GM19438 (cell line): ENCODE data around the gene NXNL2.

Source experiments
- ATAC-seq: cut with Tn5 transposase; IDR thresholded peaks from one replicate; pipeline ENCODE4 v1.9.1; 2021; ENCODE audit warnings: low read depth; ENCODE audit not compliant: unreplicated experiment

NXNL2 gene

DNA sequence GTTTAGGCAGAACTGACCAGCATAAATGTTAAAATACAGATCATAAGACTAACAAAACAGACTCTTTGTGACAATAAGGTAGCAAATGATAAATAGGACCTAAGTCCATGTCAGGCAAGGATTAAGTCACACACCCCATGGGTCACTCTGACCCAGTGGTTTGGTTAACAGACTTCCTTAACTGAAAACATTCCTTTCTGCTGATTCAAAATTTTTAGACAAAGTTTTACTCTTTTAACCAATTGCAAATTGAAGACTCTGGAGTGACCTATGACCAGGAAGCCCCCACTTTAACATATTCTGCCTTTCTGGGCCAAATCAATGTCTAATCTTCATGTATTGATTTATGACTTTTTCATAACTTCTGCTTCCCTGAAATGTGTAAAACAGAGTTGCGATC is 4.9 kb upstream of the NXNL2 start:
- ATAC-seq, result no peak

DNA sequence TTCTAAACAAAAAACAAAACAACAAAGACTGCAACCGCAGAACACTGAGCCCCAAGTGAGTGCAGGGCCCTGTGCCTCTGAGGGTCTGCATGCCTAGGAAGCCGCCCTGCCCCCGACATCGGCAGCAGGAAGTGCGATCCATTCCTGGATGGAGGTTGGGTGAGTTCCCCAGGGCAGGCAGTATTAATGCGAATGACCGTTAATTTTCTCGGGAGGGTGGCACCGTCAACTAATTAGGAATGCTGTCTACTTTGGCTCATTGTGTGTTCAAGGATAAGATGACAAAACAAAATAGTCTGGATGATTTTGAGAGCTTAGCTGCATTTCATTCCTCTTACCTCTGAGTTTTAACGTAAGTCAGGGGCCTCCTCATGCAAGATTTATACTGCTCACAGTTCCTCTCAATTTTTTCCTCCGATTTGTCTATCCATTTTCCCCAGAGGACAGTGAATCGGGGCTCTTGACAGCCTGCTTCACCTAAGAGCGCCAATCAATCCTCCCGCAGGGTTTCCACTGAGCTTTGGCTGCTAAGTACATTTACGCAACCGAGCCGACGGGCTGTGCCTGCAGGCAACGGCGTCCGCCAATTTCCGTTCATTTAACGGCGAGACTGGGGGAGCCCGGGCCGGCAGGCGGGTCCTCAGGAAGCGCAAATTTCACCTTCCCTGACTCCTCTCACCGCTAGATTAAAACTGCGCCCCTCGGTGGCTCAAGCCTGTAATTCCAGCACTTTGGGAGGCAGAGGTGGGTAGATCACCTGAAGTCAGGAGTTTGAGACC is 2.9 kb upstream of the NXNL2 start:
- ATAC-seq, result no peak

- no peak for ATAC-seq
Measured at GRCh38 chr9:88533951-88534455, 975 bp upstream of the NXNL2 start.

GRCh38 chr9:88535226-88536022 is 446 bp downstream of the NXNL2 start:
- no peak for ATAC-seq

DNA sequence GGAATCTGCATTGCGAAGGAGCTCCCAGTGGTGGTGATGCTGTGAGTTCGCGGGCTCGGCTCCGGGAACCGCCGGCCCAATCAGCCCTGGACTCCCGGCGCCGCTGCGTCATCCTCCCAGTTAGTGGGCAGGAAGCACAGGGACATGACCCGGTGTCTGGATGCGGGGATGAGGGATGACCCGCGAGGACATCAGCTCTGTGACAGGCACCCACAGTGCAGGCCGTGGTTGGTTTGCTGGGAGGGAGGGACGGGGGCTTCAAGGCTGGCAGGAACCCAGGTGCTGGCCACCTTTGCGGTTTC is 996 bp downstream of the NXNL2 start:
- no peak for ATAC-seq

- ATAC-seq, result no peak
Measured at GRCh38 chr9:88536951-88537760, 2.2 kb downstream of the NXNL2 start.

GRCh38 chr9:88537761-88538091 is 2.7 kb downstream of the NXNL2 start:
- ATAC-seq, result no peak

DNA sequence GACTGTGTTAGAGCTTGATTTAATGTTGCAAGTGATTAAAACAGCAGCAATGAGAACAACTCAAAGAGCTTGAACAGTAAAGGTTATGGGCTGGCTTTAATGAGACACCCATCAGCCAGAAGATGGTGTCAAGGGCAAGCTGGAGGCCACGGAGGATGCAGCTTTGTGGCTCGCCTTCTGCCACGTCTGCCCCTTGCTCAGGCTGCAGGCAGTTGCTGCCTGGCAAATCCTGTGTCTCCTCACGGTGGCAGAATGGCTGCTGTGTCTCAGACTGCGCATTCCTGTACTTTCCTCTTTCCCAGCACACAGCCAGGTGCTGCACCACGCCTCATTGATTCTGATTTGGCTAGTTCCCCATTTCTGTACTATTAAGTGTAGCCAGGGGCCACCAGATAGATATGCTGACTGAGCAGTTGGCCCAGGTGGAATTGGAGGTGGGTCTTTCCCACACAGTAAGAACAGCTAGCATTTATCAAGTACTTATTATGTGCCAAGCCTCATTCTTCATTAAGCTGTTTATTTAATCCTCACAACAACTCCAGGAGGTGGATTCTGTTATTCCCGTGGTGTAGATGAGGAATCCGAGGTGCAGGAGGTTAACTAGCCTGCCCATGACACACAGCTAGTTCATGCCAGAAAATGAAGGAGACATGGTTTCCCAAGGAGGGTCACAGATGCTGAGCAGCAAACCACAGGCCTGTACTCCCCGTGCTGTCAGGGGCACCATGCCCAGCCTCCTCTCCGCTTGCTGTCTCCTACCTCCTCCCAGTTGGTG is 3.5 kb downstream of the NXNL2 start:
- no peak for ATAC-seq

- no peak for ATAC-seq
Measured at GRCh38 chr9:88539246-88539645, 4.3 kb downstream of the NXNL2 start.

DNA sequence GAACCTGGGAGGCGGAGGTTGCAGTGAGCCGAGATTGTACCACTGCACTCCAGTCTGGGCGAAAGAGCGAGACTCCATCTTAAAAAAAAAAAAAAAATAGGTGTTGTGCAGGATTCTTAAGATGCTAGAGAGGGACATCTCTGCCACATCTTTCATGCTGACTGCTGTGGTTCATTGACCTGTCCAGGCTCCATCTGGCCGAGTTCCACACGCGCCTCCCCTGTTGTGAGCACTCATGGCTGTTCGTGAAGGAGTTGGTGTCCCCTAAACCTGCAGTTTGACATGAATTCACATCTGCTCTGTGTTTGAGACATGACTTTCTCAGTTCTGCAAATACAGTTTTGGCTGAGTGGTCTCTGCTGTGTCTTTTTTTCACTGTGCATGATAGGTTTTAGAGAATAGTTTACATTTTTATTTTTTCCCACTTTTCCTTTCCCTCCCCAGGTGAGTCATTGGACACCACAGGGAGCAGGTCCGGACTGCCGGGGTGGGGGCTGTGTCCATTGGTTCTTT is 5.3 kb downstream of the NXNL2 start:
- no peak for ATAC-seq

- no peak for ATAC-seq
Measured at GRCh38 chr9:88544245-88544644, 9.3 kb downstream of the NXNL2 start.

GRCh38 chr9:88551546-88552137 is 16.7 kb downstream of the NXNL2 start:
- no peak for ATAC-seq

DNA sequence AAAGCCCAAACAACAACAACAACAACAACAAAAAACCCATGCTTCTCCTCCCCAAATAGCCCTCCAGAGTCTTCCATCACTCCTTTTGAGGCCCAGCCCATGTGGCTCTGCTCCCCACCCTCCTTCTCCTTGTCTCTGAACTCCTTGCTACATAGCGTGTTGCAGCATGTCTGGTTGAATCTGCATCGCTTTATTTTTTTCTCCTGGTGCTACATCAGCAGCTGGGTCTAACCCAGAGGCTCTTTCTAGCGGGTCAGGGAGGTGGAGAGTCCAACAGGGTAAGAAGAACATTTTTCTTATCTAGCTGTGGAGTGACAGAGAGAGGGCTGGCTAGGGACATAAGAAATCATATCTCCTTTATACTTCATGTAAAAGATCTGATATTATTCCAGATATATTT is 18.4 kb downstream of the NXNL2 start:
- no peak for ATAC-seq

GRCh38 chr9:88555268-88555980 is 20.4 kb downstream of the NXNL2 start:
- ATAC-seq, result no peak

- ATAC-seq, result no peak
Measured at GRCh38 chr9:88559661-88560060, 24.7 kb downstream of the NXNL2 start.

GRCh38 chr9:88567870-88568269 is 32.9 kb downstream of the NXNL2 start:
- ATAC-seq, result no peak

- ATAC-seq, result no peak
Measured at GRCh38 chr9:88571419-88571818, 36.4 kb downstream of the NXNL2 start.

- ATAC-seq, result no peak
Measured at GRCh38 chr9:88572684-88573083, 37.7 kb downstream of the NXNL2 start.

DNA sequence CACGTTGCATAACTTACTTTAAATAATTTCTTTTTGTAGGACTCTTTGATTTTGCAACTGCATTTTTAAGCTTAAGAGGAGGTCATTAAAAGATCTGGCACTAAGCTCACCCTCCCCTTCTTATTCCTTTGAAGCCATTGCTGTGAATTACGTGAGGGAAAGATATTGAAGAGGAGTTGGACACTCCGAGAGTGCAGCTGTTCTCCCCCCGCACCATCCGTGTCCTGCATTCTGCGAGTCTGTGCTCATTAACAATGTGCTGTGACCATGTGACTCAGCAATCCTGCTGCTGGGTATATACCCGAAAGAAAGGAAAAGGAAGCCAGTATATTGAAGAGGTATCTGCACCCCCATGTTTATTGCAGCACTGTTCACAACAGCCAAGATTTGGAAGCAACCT is 40.0 kb downstream of the NXNL2 start:
- no peak for ATAC-seq
